ENCODE results near the gene PARP6.
A peak's percentile ranks its signal among the peaks of the same experiment; 100 is the strongest.
"Not testable (repeated sequence)": the region's sequence is repeated elsewhere in the genome, so short reads cannot be mapped to it uniquely, and the experiment has no call there.

The PARP6 gene

DNA sequence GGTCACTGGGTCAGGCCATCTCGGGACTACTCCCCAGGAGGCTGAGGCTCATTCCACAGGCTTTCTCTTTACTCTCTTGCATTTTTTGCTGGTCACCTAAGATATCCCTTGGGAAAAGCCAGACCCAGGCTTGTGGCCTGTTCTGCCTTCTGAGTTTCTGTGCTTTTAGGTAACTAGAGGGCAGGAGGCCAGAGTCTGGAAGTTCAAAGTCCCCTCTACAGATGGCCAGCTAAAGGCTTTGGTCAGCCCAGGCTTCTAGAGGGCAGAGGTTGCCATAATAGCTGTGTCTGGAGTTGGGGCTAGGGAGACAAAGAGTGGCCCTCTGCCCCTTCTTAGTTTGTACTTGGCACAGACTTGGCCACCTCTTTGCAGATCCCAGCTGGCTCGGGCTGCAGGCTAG, 8.4 kb upstream of the PARP6 start:
- no peak for DNase-seq

DNA sequence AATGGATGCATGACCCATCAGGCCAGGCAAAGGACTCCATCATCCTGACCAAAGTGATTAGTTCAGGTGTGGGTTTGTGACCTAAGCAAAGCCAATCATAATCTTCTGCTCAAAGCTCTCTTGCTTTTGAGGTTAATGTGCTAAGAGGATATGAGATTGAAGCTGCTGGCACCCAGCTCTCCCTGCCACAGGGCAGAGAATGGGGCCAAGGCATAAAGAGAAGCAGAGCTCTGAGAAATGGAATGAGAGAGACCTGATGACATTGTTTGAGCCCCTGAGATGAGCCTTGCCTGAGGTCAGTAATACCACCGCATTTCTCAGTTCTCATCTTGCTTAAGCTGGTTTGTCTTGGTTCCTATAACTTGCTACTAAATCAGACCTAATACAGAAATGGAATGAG, 6.4 kb upstream of the PARP6 start:
- DNase-seq, result no peak

GRCh38 chr15:72276326-72276700, 4.0 kb upstream of the PARP6 start:
- DNase-seq, result no peak

- not testable (repeated sequence) for DNase-seq
These were observed 3.4 kb upstream of the PARP6 start for GRCh38 chr15:72275635-72276325.

GRCh38 chr15:72272997-72273352, 621 bp upstream of the PARP6 start:
- no peak for DNase-seq

DNA sequence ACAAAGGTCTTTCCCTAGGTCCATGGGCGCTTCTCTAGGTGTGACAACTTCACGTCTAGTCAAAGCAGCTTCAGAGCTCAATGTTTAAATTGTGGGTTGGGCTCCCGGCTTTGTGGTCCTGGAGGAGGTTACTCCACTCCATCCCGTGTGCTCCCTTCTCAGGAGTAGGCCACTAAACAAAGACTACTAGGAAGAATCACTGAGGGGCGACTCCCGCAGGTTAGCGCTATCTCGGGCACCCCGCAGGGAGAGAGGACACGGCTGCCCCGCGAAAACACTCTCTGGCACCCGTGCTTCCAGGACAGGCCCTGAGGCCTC, 500 bp downstream of the PARP6 start:
- no peak for DNase-seq

- no peak for DNase-seq
These were observed 1.1 kb downstream of the PARP6 start for GRCh38 chr15:72271221-72271620.

- no peak for DNase-seq
These were observed 2.6 kb downstream of the PARP6 start for GRCh38 chr15:72269739-72270138.

DNA sequence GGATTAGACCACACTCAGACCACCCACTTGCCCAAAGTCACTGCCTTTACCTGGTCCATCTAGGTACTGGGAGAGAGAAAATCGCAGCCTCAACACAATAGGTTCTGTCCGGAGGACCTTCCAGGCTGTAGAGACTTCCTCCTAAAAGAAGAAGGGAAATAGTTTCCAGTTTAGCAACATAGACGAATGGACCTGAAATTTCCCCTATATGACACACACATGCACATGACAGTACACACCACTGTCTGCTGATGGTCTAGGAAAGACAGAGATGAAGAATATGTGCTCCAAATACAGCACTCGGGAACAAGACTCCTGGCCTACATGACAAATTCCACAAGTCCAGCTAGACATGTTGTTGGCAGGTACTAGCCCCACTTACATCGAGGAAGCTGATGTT, 7.3 kb downstream of the PARP6 start:
- DNase-seq, result no peak

- no peak for DNase-seq
These were observed 19.6 kb downstream of the PARP6 start for GRCh38 chr15:72252663-72253299.

GRCh38 chr15:72249142-72249810, 23.1 kb downstream of the PARP6 start:
- no peak for DNase-seq

GRCh38 chr15:72248514-72248913, 23.8 kb downstream of the PARP6 start:
- DNase-seq, result no peak

- DNase-seq, result no peak
These were observed 29.5 kb downstream of the PARP6 start for GRCh38 chr15:72242775-72243370.

DNA sequence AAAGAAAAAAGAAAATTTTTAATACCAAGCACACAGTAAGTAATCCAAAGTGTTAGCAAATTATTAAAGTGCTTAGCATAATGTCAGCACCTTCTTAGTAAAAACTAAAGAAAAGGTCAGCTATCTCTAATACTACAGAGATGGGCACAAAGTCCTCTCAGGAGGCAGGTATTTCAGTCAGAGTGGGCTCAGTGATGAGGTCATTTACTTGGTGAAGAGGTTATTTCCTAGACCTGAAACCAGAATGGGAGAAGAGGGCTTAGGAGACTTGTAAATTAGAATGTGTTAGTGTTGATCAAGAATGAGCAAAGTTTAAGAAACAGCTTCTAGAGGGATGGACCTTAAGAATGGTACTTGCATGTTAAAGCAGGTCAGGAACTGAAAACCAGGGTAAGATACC, 32.7 kb downstream of the PARP6 start:
- DNase-seq, result no peak

GRCh38 chr15:72238586-72238985, 33.8 kb downstream of the PARP6 start:
- no peak for DNase-seq

DNA sequence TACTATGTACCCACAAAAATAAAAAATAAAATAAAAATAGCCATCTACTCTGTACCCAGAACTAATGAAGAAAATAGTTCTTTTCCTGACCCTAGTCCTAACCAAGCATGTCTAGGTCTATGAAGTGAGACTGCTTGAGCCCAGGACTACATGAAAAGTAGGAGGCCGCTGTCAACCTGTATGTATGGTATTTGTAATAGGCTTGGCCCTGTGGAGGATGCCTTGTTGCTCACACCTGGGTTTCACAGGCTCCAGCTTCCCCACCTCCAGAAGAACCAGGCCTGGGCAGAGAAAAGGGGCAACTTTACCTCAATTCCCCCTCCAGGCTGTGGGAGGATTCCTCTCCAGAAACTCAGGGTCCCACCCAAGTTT, 34.5 kb downstream of the PARP6 start:
- DNase-seq, result no peak

DNA sequence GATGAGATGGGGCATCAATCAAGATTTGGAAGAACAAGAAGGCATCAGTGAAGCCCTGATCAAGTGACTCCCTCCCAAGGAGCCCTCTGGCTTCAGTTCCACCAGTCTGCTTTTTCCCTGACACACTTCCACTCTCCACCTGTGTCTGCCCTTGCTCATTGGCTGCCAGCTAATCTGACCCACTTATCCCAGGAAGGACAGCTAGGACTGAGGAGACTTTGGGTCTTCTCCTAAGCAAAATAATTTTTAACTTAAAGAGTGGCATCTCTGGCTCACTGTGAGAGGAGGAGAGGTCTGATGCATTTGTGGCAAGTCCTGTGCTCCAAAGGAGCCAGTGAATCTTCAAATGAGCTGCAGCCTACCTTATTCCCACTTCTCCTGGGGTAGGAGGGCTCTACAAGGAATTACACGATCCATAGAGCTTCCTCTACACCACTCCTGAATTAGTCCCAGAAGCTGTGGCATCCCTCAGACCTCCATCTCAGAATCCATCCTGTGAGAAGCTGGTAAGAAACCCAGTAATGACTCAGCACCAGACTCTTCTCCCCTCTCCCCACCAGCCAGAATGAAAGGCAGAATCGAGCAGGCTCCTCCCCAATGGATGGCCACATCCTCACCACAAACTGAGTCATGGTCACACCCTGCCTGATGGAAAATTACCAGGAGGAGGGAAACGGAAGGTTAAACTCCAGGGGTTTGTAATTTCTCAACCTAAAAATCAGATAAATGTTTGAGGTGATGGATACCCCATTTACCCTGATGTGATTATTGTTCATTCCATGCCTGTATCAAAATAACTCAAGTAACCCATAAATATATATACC, 35.1 kb downstream of the PARP6 start:
- no peak for DNase-seq

DNA sequence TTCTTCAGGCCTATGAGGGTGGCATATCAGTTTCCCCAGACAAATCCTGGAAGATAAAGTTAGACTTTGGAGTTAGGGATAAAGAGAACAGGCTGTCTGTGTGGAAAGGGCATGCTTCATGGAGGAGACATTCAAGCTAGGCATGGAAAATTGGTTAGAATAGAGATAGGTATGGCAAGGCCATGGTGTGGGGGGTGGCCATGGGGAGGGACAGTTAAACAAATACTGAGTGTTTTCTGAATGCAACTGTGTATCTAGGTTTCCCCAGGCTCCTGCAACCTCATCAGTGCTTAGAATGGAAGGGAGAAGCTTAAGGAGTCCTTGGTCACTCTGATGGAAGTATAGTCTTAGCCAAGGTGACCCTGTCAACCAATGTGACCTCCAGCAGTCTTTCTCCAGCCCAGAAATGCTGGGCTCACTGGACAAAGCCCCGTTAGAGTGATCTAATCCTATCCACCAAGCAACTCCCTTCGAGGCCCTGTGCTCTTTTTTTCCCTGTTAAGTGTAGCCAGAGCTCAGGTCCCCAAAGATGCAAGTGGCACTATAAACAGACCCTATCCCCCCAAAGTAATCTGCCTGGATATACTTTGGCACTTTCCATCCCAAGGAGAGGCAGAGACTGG, 35.9 kb downstream of the PARP6 start:
- no peak for DNase-seq

DNA sequence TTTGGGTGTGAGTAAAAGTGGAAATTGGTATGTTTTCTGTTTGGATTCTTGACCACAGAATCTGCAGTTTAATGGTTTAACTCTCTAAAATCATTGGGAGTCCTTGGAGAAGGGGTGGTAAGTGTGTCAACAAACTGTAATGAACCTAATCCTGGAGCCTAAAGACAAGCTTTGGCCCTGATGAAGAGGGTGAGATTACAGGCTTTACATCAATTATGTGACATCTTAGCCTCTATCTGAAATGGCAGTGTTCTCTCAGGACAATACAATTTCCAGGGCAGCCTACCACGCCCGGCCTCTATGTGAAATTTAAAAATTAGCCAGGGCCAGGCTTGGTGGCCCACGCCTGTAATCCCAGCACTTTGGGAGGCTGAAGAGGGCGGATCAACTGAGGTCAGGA, 37.1 kb downstream of the PARP6 start:
- DNase-seq, result no peak

DNA sequence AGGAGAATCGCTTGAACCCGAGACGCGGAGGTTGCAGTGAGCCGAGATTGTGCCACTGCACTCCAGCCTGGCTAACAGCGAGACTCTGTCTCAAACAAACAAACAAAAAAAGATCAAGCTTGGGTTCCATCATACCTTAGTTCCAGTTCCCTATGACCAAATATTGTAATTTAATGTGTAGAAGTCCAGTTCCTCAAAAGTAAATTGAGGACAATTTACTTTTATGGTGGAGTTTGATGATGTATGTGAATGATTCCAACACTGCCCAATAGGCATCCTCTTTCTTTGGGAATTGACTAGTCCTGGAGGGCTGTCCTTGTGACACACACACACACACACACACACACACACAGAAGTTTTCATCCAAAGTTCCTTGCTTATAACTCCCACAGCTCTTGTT, 38.6 kb downstream of the PARP6 start:
- no peak for DNase-seq

- DNase-seq, result peak; percentile 77
These were observed 40.4 kb downstream of the PARP6 start for GRCh38 chr15:72231833-72232478.

- peak; percentile 84 for DNase-seq
These were observed 41.1 kb downstream of the PARP6 start, which contains the start of gene PKM for GRCh38 chr15:72231066-72231832. Gene PKM (minus strand): TSS chr15:72231190. CDS start chr15:72219097, 12,093 bp downstream.

Measured in DMS 273 treated with DMSO at 0.1 percent for 48 hours (cell line).